ENCODE results near the gene ACTN1. TPM values are rescaled to one million over a fixed set of nuclear protein-coding genes. Genes with fewer than 3 reads are reported as not detected.
A peak's percentile ranks its signal among the peaks of the same experiment; 100 is the strongest.

Gene ACTN1
- total RNA-seq, 2 experiments from 2014 or later = 31.9 to 35.1 TPM

DNA sequence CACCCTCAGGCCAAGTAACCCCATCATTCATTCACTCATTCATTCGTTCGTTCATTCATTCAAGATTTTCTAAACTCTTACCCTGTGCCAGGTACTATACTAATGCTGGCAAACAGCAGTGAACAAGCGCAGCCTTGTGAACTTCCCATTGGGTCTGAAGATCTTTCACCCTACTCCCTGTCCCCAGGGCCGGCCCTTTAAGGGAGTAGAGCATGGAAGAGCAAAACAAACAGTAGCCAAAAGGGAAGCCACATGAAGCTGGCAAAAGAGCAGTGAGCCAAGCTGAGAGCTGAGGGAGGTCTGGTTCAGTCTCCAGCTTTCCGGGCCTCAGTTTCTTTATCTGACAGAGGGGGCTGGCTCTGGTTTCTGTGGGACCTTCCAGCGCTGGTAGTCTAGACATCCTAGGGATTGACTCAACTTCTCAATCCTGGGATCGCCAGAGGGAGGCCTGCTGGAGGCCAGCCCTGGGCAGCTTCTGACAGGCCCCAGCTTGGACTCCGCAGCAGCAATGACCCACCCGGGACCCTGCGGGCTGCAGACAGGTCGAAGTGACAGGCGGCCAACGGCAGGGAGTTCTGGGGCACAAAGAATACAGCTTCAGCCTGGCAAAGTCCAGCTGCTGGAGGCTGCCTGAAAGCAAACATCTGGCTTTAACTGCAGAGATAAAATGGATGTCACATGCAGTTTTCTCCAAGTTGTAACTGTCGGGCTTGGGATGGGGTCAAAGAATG lies 27.1 kb downstream of the ACTN1 start:
- Mint-ChIP-seq H3K36me3 (ENCODE audit: low read depth) (no peaks in the 10 kb centered on the region), H3K4me1 (peaks cover 38% of the 10 kb centered on the region), H3K27ac (no peak overlapping the region), H3K9me3 (no peaks in the 10 kb centered on the region), H3K27me3 (no peaks in the 10 kb centered on the region), H3K4me3 (no peak overlapping the region)
- ChIA-PET CTCF (interaction anchor here (0.9 kb wide), 1 partner anchor 11 kb away, joined by 3 read pairs; no protein-coding TSS in a partner anchor), POLR2A (no interaction called here)
- DNase-seq = no peak

DNA sequence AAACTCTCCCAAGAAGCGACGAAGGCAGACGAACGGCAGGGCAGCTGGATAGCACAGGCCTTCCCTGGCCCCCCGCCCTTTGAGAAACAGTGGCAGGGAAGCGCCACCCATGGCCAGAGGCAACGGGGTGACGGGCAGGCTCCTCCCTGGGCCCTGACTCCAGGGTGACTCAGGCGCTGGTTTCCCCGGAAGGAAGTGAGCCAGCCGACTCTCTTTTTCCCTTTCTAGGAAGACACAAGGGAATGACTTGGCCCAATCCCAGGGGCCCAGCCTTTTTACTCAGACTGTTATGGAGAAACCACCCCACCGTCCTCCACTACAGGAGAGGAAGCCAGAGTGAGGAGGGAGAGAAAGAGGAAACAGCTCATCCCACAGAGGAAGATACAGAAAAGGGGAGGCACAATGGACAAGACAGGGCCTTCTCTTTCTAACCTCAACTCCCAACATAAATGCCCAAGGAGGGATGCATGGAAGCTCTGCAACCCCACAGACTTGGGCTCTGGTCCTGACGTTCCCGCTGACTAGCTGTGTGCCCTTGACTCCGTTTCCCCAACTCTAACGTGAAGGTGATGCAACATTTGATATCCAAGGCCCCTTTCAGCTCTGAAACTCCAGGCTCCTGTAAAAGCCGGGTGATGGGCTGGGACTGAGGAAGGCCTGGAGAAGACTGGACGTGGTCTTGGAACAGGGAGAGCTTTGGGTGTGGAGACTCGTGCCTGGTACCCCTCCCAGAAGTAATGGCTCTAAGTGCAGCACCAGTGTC lies 27.9 kb downstream of the ACTN1 start:
- POLR2A ChIA-PET = no interaction called here
- no peaks in the 10 kb centered on the region for H3K27me3 Mint-ChIP-seq
- DNase-seq = no peak
- no peaks in the 10 kb centered on the region for H3K36me3 Mint-ChIP-seq (ENCODE audit: low read depth)
- H3K4me1 Mint-ChIP-seq = peaks cover 33% of the 10 kb centered on the region
- no peak overlapping the region for H3K27ac Mint-ChIP-seq
- H3K9me3 Mint-ChIP-seq = no peaks in the 10 kb centered on the region
- H3K4me3 Mint-ChIP-seq = no peak overlapping the region
- CTCF ChIA-PET = interaction anchor here (0.7 to 0.9 kb wide), 3 partner anchors 11 to 46 kb away, joined by 3 read pairs; no protein-coding TSS in a partner anchor

DNA sequence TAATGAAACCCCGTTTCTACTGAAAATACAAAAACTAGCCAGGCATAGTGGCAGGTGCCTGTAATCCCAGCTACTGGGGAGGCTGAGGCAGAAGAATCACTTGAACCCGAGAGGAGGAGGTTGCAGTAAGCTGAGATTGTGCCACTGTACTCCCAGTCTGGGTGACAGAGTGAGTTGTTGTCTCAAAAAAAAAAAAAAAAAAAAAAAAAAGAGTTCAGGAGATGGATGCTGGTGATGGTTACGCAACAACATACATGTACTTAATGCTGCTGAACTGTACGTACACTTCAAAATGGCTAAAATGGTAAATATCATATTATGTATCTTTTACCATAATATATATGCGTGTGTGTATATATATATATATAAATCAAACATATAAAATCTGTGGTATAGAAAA lies 29.0 kb downstream of the ACTN1 start:
- Mint-ChIP-seq H3K9me3 (no peaks in the 10 kb centered on the region), H3K4me1 (peaks cover 37% of the 10 kb centered on the region), H3K36me3 (ENCODE audit: low read depth) (no peaks in the 10 kb centered on the region), H3K27ac (no peak overlapping the region), H3K4me3 (no peak overlapping the region), H3K27me3 (no peaks in the 10 kb centered on the region)
- ChIA-PET POLR2A (no interaction called here), CTCF (interaction anchor here (0.7 to 1.9 kb wide), 2 partner anchors 10 to 47 kb away, joined by 3 to 7 read pairs; no protein-coding TSS in a partner anchor)
- DNase-seq = no peak

DNA sequence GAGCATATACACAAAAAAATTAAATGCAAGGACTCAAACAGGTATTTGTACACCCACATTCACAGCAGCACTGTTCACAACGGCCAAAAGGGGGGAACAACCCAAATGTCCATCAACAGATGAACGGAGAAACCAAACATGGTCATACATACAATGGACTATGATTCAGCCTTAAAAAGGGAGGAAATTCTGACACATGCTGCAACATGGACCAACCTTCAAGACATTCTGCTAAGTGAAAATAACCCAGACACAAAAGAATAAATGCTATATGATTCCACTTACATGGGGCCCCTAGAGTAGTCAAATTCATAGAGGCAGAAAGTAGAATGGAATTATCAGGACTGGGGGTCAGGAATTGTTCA lies 29.5 kb downstream of the ACTN1 start:
- Mint-ChIP-seq H3K9me3 (no peaks in the 10 kb centered on the region), H3K27me3 (no peaks in the 10 kb centered on the region), H3K27ac (no peak overlapping the region), H3K4me1 (peaks cover 37% of the 10 kb centered on the region), H3K4me3 (no peak overlapping the region), H3K36me3 (ENCODE audit: low read depth) (no peaks in the 10 kb centered on the region)
- POLR2A ChIA-PET = no interaction called here
- no peak for DNase-seq
- CTCF ChIA-PET = interaction anchor here (0.8 to 1.9 kb wide), 2 partner anchors 10 to 26 kb away, joined by 3 to 7 read pairs; no protein-coding TSS in a partner anchor

DNA sequence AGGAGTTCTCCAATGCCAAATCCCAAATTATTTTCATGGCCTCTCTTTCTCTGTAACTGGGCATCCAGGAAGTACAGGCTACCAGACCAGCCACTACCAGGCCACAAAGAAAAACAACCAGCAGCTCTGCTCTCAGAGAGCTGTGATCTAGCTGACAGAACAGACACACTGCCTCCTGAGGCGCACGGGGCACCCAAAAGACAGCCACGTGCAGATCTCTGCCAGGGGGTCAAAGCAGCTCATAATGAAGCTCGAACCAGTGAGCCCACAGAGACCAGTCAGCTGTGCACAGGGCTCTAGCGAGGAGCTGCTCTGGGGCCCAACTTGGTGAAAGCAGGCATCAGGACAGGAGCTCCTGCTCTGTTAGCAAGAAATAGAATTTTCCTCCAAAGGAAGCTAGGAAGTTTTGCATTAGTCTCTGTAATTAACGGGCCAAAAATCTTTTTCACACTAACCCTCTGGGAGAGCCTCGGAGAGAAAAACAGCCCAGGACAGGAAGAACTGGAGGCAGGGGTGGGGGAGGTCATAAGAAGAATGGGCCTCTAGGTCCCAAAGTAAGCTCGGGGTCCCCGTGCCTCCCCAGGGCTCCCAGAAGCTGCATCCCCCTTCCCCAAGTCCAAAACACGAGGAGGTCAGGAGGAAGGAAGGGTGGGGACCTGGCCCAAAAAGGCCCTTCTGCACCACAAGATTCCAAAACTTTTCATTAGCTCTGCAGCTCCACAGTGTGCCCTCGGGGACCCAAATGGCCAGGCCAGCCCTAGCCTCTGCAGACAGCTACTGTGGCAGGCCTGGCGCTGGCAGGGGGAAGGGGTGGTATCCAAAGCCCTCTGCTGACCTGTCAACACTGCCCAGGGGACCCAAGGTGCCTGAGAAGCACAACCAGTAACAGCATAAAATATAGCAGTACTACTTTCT lies 30.2 kb downstream of the ACTN1 start:
- Mint-ChIP-seq H3K9me3 (no peaks in the 10 kb centered on the region), H3K4me3 (no peak overlapping the region), H3K27me3 (no peaks in the 10 kb centered on the region), H3K36me3 (ENCODE audit: low read depth) (no peaks in the 10 kb centered on the region), H3K27ac (peak overlapping the region; percentile 33), H3K4me1 (peaks cover 37% of the 10 kb centered on the region)
- ChIA-PET POLR2A (interaction anchor here (0.6 kb wide), 2 partner anchors 19 to 264 kb away, joined by 5 to 10 read pairs; no protein-coding TSS in a partner anchor), CTCF (interaction anchor here (0.8 to 1.9 kb wide), 2 partner anchors 9 to 27 kb away, joined by 3 to 7 read pairs; no protein-coding TSS in a partner anchor)
- DNase-seq = no peak

DNA sequence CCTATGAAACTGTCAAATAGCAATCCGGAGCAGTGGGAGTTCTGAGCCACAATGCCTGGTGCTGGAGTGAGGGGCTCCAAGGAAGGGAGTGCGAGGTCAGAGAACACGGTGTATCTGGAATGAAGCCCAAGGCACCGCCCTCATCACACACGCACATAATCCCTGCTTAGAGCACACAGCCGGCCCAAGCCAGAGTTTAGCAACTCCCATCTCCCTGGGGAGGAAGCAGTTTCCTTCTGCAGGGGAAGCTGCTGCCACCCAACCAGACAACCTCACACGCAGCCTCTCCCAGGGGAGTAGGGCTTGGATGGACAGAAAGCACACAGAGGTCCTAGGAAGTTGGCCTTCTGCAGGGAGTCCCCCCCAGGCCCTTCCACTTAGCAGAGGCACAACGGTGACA lies 31.3 kb downstream of the ACTN1 start:
- POLR2A ChIA-PET = interaction anchor here (0.6 kb wide), 1 partner anchor 414 kb away, joined by 4 read pairs; no protein-coding TSS in a partner anchor
- no peaks in the 10 kb centered on the region for H3K9me3 Mint-ChIP-seq
- no peak for DNase-seq
- no peak overlapping the region for H3K4me3 Mint-ChIP-seq
- no peak overlapping the region for H3K27ac Mint-ChIP-seq
- H3K27me3 Mint-ChIP-seq = no peaks in the 10 kb centered on the region
- H3K36me3 Mint-ChIP-seq (ENCODE audit: low read depth) = no peaks in the 10 kb centered on the region
- CTCF ChIA-PET = interaction anchor here (0.7 to 1.0 kb wide), 2 partner anchors 26 to 27 kb away, joined by 3 to 4 read pairs; no protein-coding TSS in a partner anchor
- H3K4me1 Mint-ChIP-seq = peaks cover 30% of the 10 kb centered on the region

DNA sequence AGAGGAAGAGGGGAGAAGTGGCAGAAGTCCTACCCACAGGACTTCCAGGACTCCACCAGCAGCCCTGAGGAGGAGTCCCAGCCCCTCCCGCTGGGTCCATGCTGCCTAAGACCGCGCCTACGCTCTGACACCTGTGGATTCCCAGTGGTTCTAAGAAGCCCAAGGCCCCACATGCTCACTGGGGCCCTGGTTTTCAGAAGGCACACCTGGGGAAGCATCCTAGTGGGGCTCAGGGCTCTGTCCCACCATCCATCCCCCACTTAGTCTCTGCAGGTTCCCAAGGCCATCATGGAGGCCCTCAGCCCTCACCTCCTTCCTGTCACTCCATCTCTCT lies 32.6 kb downstream of the ACTN1 start:
- DNase-seq = no peak
- peaks cover 28% of the 10 kb centered on the region for H3K4me1 Mint-ChIP-seq
- H3K27me3 Mint-ChIP-seq = no peaks in the 10 kb centered on the region
- H3K4me3 Mint-ChIP-seq = no peak overlapping the region
- H3K36me3 Mint-ChIP-seq (ENCODE audit: low read depth) = no peaks in the 10 kb centered on the region
- POLR2A ChIA-PET = no interaction called here
- H3K27ac Mint-ChIP-seq = no peak overlapping the region
- CTCF ChIA-PET = interaction anchor here (0.6 to 2.8 kb wide), 3 partner anchors 9 to 22 kb away, joined by 3 to 8 read pairs (median 4); no protein-coding TSS in a partner anchor
- no peaks in the 10 kb centered on the region for H3K9me3 Mint-ChIP-seq

DNA sequence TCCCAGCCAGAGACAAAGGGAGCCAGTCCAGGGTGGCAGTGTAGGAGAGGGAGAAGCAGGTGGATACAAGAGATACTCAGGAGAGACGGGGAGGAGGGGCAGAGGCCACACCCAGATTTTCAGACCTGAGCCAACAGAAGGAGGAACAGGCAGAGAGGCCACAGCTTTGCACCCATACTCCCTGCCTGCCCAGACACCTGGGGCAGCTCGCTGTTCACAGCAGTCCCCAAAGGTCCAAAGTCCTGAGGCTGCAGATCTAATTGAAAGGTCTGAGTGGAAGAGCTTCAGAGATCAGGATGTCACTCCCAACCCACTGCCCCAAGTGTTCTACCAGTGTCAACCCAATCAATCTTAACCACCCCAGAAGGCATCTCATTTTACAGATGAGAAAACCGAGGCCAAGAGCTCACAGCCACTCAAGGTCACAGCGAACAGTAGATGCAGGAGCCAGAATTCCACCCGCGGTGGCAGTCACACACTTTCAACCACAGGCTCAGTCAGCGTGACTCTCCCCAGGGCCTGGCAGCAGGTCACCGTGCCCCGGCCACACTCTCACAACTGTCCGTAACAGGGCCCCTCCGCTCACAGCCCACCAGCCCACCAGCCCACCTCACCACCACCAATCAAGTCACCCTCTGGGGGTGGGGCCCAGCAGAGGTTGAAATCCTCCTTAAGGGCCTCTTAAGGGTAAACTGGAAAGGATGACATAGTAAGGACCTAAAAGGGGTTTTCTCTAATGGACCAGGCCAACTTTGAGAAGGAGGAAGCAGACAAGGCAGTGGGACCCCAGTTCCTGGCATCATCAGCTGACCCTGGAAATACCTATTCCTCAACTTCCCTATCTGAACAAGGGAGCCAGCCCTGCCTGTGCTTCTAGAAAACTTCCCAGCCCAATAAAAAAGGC lies 33.3 kb downstream of the ACTN1 start:
- Mint-ChIP-seq H3K9me3 (no peaks in the 10 kb centered on the region), H3K4me1 (peaks cover 27% of the 10 kb centered on the region), H3K27ac (peak overlapping the region; percentile 26), H3K4me3 (no peak overlapping the region), H3K36me3 (ENCODE audit: low read depth) (no peaks in the 10 kb centered on the region), H3K27me3 (no peaks in the 10 kb centered on the region)
- CTCF ChIA-PET = interaction anchor here (0.6 to 2.8 kb wide), 5 partner anchors 9 to 167 kb away, joined by 3 to 8 read pairs (median 4); no protein-coding TSS in a partner anchor
- POLR2A ChIA-PET = no interaction called here
- no peak for DNase-seq

DNA sequence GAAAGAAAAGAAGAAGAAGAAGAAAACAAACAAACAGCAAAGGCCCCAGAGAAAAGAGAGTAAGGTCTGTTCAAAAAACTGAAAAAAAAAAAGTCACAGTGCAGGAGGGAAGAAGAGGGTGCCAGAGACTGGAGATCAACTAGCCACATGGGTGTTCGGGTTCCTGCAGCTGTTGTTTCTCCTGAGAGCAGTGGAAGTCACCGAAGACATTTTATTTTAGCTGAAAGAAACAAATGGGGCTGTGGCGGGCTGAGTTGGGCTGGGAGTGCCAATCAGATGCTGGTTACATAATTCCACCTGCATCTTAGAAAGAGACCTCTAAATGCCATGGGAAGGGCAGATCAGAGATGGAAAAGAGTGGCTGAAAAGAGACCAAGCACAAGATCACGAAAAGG lies 33.9 kb downstream of the ACTN1 start:
- Mint-ChIP-seq H3K27ac (peak overlapping the region; percentile 26), H3K4me1 (peaks cover 27% of the 10 kb centered on the region), H3K9me3 (no peaks in the 10 kb centered on the region), H3K36me3 (ENCODE audit: low read depth) (no peaks in the 10 kb centered on the region), H3K27me3 (no peaks in the 10 kb centered on the region), H3K4me3 (no peak overlapping the region)
- DNase-seq = no peak
- ChIA-PET POLR2A (no interaction called here), CTCF (interaction anchor here (0.7 to 2.8 kb wide), 3 partner anchors 10 to 56 kb away, joined by 3 to 8 read pairs (median 4); no protein-coding TSS in a partner anchor)

DNA sequence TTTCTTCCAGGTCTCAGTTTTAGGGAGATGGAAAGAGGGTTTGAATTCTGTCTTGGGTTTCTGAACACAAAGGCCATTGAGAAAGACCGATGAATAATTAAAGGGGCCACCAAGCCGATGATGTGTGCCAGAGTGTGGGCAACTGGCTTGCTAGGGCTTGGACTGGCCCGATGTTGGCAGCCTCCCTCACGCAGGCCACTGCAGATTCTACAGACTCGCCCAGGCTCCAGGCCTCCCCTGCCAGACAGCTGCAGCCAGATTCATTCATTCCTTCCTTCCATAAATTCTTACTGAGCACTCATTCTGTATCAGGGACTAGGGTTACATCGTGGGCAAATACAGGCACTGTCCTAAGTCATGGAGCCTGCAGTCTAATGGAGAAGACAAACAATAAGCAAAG lies 34.9 kb downstream of the ACTN1 start:
- no peak overlapping the region for H3K27ac Mint-ChIP-seq
- peaks cover 28% of the 10 kb centered on the region for H3K4me1 Mint-ChIP-seq
- no peaks in the 10 kb centered on the region for H3K27me3 Mint-ChIP-seq
- no peak overlapping the region for H3K4me3 Mint-ChIP-seq
- no peaks in the 10 kb centered on the region for H3K9me3 Mint-ChIP-seq
- ChIA-PET POLR2A (no interaction called here), CTCF (interaction anchor here (2.8 kb wide), 1 partner anchor 11 kb away, joined by 8 read pairs; no protein-coding TSS in a partner anchor)
- no peak for DNase-seq
- H3K36me3 Mint-ChIP-seq (ENCODE audit: low read depth) = no peaks in the 10 kb centered on the region

DNA sequence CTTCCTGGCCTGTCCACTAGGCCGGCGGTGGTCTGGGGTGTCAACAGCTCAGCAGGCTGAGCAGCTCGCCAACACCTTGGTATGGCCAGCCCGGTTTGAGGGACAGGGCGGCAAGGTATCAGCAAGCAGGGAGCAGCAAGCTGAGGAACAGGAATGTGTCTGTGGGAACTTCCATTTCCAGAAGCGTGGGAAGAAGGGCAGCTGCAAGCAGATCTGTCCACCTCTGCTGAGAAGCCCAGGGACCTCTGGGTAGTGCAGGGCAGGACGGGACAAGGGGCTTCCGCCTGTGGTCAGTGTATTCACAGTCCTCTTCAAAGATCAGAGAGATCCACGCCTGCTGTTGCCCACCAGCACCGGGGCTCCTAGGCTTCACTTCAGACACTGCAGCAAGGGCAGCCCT lies 36.0 kb downstream of the ACTN1 start:
- POLR2A ChIA-PET = no interaction called here

More for the DNA sequence above, 36.0 kb downstream of the ACTN1 start:
- no peaks in the 10 kb centered on the region for H3K36me3 Mint-ChIP-seq (ENCODE audit: low read depth)
- CTCF ChIA-PET = no interaction called here
- H3K27me3 Mint-ChIP-seq = no peaks in the 10 kb centered on the region
- no peak for DNase-seq
- no peak overlapping the region for H3K4me3 Mint-ChIP-seq
- H3K9me3 Mint-ChIP-seq = no peaks in the 10 kb centered on the region
- H3K4me1 Mint-ChIP-seq = peaks cover 31% of the 10 kb centered on the region
- no peak overlapping the region for H3K27ac Mint-ChIP-seq
